Activated T-helper 17 cell treated with anti-CD3 and anti-CD28 coated beads, Interleukin-2, amount 50 U/mL, for 72 hours (primary cell): Measurements from ENCODE around the gene MAP6D1. TPM values are rescaled to one million over a fixed set of nuclear protein-coding genes. Genes with fewer than 3 reads are reported as not detected.

Source experiments
- ATAC-seq: fragments of 150-1000 bp; cut with Tn5 transposase; replicated peaks from 2 replicates; pipeline ENCODE4 v1.10.0; 2021; ENCODE audit warnings: mild to moderate bottlenecking, moderate library complexity
- H3K27ac Mint-ChIP-seq: one replicate; pipeline ENCODE4 v1.8.0; 2022; ENCODE audit warnings: mixed read lengths
- H3K27me3 Mint-ChIP-seq: one replicate; pipeline ENCODE4 v1.8.0; 2022; ENCODE audit warnings: mixed read lengths
- H3K36me3 Mint-ChIP-seq: one replicate; pipeline ENCODE4 v1.8.0; 2022; ENCODE audit warnings: low read depth, mild to moderate bottlenecking, mixed read lengths
- H3K4me1 Mint-ChIP-seq: one replicate; pipeline ENCODE4 v1.8.0; 2022; ENCODE audit warnings: mixed read lengths
- H3K4me3 Mint-ChIP-seq: one replicate; pipeline ENCODE4 v1.8.0; 2022; ENCODE audit warnings: mild to moderate bottlenecking, mixed read lengths
- H3K9me3 Mint-ChIP-seq: one replicate; pipeline ENCODE4 v1.8.0; 2022; ENCODE audit warnings: mixed read lengths
- total RNA-seq, 2 donors: library from RNA; stranded (reverse); gene quantifications; one replicate each; pipeline ENCODE4 v1.2.3, GENCODE V29; 2022

Gene MAP6D1
- total RNA-seq, 2 donors from 2014 or later, result 1.4 to 2.0 TPM

GRCh38 chr3:183830187-183830586 lies 4.8 kb upstream of the MAP6D1 start:
- no peaks in the 10 kb centered on the region for H3K27me3 Mint-ChIP-seq
- H3K27ac Mint-ChIP-seq, result no peak overlapping the region
- H3K4me1 Mint-ChIP-seq, result no peaks in the 10 kb centered on the region
- H3K36me3 Mint-ChIP-seq, result peaks cover 63% of the 10 kb centered on the region
- no peak for ATAC-seq
- H3K9me3 Mint-ChIP-seq, result no peaks in the 10 kb centered on the region
- no peak overlapping the region for H3K4me3 Mint-ChIP-seq

- H3K27ac Mint-ChIP-seq, result no peak overlapping the region
- ATAC-seq, result no peak
- peaks cover under 1% of the 10 kb centered on the region for H3K27me3 Mint-ChIP-seq
- peaks cover 57% of the 10 kb centered on the region for H3K36me3 Mint-ChIP-seq
- H3K9me3 Mint-ChIP-seq, result no peaks in the 10 kb centered on the region
- peaks cover under 1% of the 10 kb centered on the region for H3K4me1 Mint-ChIP-seq
- no peak overlapping the region for H3K4me3 Mint-ChIP-seq
Measured at GRCh38 chr3:183829466-183829865, 4.1 kb upstream of the MAP6D1 start.

- Mint-ChIP-seq H3K9me3 (no peaks in the 10 kb centered on the region), H3K4me1 (peaks cover 7% of the 10 kb centered on the region), H3K27ac (no peak overlapping the region), H3K36me3 (peaks cover 53% of the 10 kb centered on the region), H3K27me3 (peaks cover 4% of the 10 kb centered on the region), H3K4me3 (no peak overlapping the region)
- no peak for ATAC-seq
Measured at GRCh38 chr3:183828538-183828870, 3.1 kb upstream of the MAP6D1 start.

- Mint-ChIP-seq H3K9me3 (no peaks in the 10 kb centered on the region), H3K36me3 (peaks cover 48% of the 10 kb centered on the region), H3K27ac (no peak overlapping the region), H3K4me3 (no peak overlapping the region), H3K4me1 (peaks cover 7% of the 10 kb centered on the region), H3K27me3 (peaks cover 4% of the 10 kb centered on the region)
- ATAC-seq, result no peak
Measured at GRCh38 chr3:183827809-183828537, 2.6 kb upstream of the MAP6D1 start.

GRCh38 chr3:183826448-183827250 lies 1.3 kb upstream of the MAP6D1 start:
- Mint-ChIP-seq H3K9me3 (no peaks in the 10 kb centered on the region), H3K4me1 (peaks cover 7% of the 10 kb centered on the region), H3K36me3 (peaks cover 38% of the 10 kb centered on the region), H3K27ac (no peak overlapping the region), H3K4me3 (peak overlapping the region; percentile 39), H3K27me3 (peaks cover 4% of the 10 kb centered on the region)
- ATAC-seq, result no peak

GRCh38 chr3:183824761-183825455 lies 469 bp downstream of the MAP6D1 start:
- ATAC-seq, result peak; percentile 48
- Mint-ChIP-seq H3K27me3 (peaks cover 4% of the 10 kb centered on the region), H3K9me3 (no peaks in the 10 kb centered on the region), H3K4me3 (peak overlapping the region; percentile 84), H3K27ac (no peak overlapping the region), H3K36me3 (peaks cover 20% of the 10 kb centered on the region), H3K4me1 (peaks cover 7% of the 10 kb centered on the region)

- H3K4me1 Mint-ChIP-seq, result peaks cover 7% of the 10 kb centered on the region
- no peak for ATAC-seq
- peaks cover 4% of the 10 kb centered on the region for H3K27me3 Mint-ChIP-seq
- H3K27ac Mint-ChIP-seq, result peak overlapping the region; percentile 62
- peak overlapping the region; percentile 84 for H3K4me3 Mint-ChIP-seq
- peaks cover 16% of the 10 kb centered on the region for H3K36me3 Mint-ChIP-seq
- no peaks in the 10 kb centered on the region for H3K9me3 Mint-ChIP-seq
Measured at GRCh38 chr3:183823963-183824362, 1.4 kb downstream of the MAP6D1 start.

GRCh38 chr3:183822631-183823030 lies 2.7 kb downstream of the MAP6D1 start:
- peaks cover 14% of the 10 kb centered on the region for H3K36me3 Mint-ChIP-seq
- ATAC-seq, result no peak
- no peak overlapping the region for H3K27ac Mint-ChIP-seq

GRCh38 chr3:183819831-183820230 lies 5.5 kb downstream of the MAP6D1 start:
- peaks cover 4% of the 10 kb centered on the region for H3K27me3 Mint-ChIP-seq
- H3K4me3 Mint-ChIP-seq, result no peak overlapping the region
- H3K9me3 Mint-ChIP-seq, result no peaks in the 10 kb centered on the region
- ATAC-seq, result no peak
- no peak overlapping the region for H3K27ac Mint-ChIP-seq
- peaks cover 24% of the 10 kb centered on the region for H3K36me3 Mint-ChIP-seq
- H3K4me1 Mint-ChIP-seq, result peaks cover 7% of the 10 kb centered on the region

More at GRCh38 chr3:183822631-183823030, 2.7 kb downstream of the MAP6D1 start:
- Mint-ChIP-seq H3K4me1 (peaks cover 7% of the 10 kb centered on the region), H3K9me3 (no peaks in the 10 kb centered on the region), H3K27me3 (peaks cover 4% of the 10 kb centered on the region), H3K4me3 (no peak overlapping the region)

GRCh38 chr3:183818706-183819624 lies 6.4 kb downstream of the MAP6D1 start:
- Mint-ChIP-seq H3K27ac (no peak overlapping the region), H3K4me3 (no peak overlapping the region), H3K27me3 (no peaks in the 10 kb centered on the region), H3K36me3 (peaks cover 24% of the 10 kb centered on the region), H3K9me3 (no peaks in the 10 kb centered on the region), H3K4me1 (peaks cover 7% of the 10 kb centered on the region)
- no peak for ATAC-seq

GRCh38 chr3:183818041-183818620 lies 7.2 kb downstream of the MAP6D1 start:
- Mint-ChIP-seq H3K9me3 (no peaks in the 10 kb centered on the region), H3K36me3 (peaks cover 25% of the 10 kb centered on the region), H3K4me3 (no peak overlapping the region), H3K27me3 (no peaks in the 10 kb centered on the region), H3K4me1 (peaks cover 5% of the 10 kb centered on the region), H3K27ac (no peak overlapping the region)
- ATAC-seq, result no peak

GRCh38 chr3:183817639-183818038 lies 7.7 kb downstream of the MAP6D1 start:
- Mint-ChIP-seq H3K27me3 (no peaks in the 10 kb centered on the region), H3K27ac (peak overlapping the region; percentile 28), H3K4me1 (peaks cover 5% of the 10 kb centered on the region), H3K36me3 (peaks cover 30% of the 10 kb centered on the region), H3K9me3 (no peaks in the 10 kb centered on the region), H3K4me3 (no peak overlapping the region)
- no peak for ATAC-seq

GRCh38 chr3:183816681-183817510 lies 8.5 kb downstream of the MAP6D1 start:
- no peak for ATAC-seq
- Mint-ChIP-seq H3K27me3 (no peaks in the 10 kb centered on the region), H3K36me3 (peaks cover 37% of the 10 kb centered on the region), H3K4me3 (no peak overlapping the region), H3K4me1 (peaks cover 5% of the 10 kb centered on the region), H3K9me3 (no peaks in the 10 kb centered on the region), H3K27ac (peak overlapping the region; percentile 28)
